RWPE1 (cell line): ENCODE measurements around the gene CHRNA9.

ENCODE experiments used
- CTCF ChIA-PET: fragments of 350-600 bp; sonication (Branson Sonifier 250); formaldehyde crosslinking; extraction: SDS; loops from one replicate; lab custom pipeline; 2021; lab: Yijun Ruan, JAX
- POLR2A ChIA-PET: fragments of 400-600 bp; formaldehyde crosslinking; extraction: SDS; loops from one replicate; lab custom pipeline; 2020; ENCODE audit warnings: antibody characterized with exemption; ENCODE audit not compliant: low non-redundant PET; lab: Yijun Ruan, JAX
- DNase-seq: peaks from one replicate; pipeline ENCODE4 v3.0.0; 2012; ENCODE audit warnings: low spot score
- H3K27ac ChIP-seq: fragments of 450-650 bp; 2 replicates; pipeline ENCODE4 v1.5.1; 2017
- TF ChIP-seq, protein P1 (sequence below): fragments of 450-650 bp; conservative IDR thresholded peaks from 2 replicates; pipeline ENCODE4 v1.5.1; 2017; ENCODE audit warnings: low read depth, mild to moderate bottlenecking

CHRNA9 gene

DNA sequence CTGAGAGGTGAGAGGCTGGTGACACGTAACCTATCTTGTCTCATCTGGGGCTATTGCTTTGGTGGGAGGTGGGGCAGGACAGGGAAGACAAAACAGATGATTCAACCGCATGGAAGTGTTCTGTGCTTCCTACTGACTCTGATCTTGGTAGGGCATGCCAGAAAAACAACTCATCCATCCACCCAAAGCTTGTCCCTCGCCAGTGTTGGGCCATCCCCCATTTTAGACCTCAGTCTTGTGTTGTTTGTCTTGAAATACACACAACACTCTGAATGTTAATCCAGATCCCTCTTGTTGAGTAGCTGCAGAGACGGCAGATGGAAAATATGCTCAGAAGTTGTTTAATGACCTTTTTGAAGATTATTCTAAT, 377 bp downstream of the CHRNA9 start:
- TF ChIP-seq, protein P1, sequence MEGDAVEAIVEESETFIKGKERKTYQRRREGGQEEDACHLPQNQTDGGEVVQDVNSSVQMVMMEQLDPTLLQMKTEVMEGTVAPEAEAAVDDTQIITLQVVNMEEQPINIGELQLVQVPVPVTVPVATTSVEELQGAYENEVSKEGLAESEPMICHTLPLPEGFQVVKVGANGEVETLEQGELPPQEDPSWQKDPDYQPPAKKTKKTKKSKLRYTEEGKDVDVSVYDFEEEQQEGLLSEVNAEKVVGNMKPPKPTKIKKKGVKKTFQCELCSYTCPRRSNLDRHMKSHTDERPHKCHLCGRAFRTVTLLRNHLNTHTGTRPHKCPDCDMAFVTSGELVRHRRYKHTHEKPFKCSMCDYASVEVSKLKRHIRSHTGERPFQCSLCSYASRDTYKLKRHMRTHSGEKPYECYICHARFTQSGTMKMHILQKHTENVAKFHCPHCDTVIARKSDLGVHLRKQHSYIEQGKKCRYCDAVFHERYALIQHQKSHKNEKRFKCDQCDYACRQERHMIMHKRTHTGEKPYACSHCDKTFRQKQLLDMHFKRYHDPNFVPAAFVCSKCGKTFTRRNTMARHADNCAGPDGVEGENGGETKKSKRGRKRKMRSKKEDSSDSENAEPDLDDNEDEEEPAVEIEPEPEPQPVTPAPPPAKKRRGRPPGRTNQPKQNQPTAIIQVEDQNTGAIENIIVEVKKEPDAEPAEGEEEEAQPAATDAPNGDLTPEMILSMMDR: no peak
- H3K27ac ChIP-seq: peak overlapping the region; percentile 26; the same call in 1 of the 2 replicates
- ChIA-PET POLR2A (no interaction called here), CTCF (no interaction called here)
- no peak for DNase-seq

DNA sequence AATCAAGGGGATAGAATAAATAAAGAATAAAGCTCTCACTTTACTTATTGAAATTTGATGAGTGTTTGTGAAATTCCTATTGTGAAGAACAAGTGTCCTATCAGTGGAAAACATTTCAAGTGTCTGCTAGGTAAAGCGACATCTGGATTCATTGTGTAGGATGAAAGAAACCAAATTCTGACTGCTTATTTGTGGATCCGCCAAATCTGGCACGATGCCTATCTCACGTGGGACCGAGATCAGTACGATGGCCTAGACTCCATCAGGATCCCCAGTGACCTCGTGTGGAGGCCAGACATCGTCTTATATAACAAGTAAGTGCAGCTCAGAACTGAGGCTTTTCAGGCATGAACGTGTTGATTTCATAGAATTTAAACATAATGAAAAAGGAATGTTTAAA, 1.9 kb downstream of the CHRNA9 start:
- ChIA-PET POLR2A (no interaction called here), CTCF (interaction anchor here (0.6 kb wide), 3 partner anchors 23 to 1299 kb away, joined by 3 read pairs; no protein-coding TSS in a partner anchor)
- TF ChIP-seq, protein P1: no peak
- DNase-seq: no peak
- no peak overlapping the region for H3K27ac ChIP-seq

DNA sequence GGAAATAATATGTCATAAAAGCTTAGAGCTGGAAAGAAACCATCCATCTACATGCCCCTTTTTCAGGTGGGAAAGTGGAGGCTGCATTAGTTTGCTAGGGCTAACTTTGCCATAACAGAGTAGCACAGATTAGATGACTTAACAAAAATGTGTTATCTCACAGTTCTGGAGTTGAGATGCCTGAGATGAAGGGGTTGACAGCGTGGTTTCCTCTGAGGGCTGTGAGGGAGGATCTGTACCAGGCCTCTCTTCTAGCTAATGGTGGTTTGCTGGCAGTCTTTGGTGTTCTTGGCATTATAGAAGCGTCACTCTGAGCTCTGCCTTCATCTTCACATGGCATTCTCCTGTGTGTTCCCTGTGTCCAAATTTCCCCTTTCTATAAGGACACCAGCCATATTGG, 2.4 kb downstream of the CHRNA9 start:
- H3K27ac ChIP-seq: no peak overlapping the region
- CTCF ChIA-PET: interaction anchor here (0.6 kb wide), 1 partner anchor 36 kb away, joined by 3 read pairs; no protein-coding TSS in a partner anchor
- no peak for DNase-seq
- TF ChIP-seq, protein P1: no peak
- POLR2A ChIA-PET: no interaction called here

DNA sequence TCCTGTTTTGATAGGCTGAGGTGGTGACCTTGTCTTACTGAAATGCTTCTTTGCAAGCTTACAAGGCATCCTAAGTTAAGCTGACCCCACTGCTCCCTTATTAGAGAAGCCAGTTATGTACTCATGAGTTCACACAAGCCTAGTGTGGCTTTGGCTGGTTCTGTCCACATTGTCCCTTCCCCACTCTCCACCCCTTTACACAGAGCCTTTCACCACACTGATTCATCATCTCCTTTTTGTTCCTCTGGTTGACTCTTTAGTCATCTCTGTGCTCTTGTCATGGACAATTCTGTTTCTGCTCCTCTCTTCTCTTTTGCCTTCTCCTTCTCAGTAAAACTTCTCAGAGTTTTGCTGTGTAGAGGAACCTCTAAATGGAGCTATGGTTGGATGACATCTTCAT, 4.9 kb downstream of the CHRNA9 start:
- CTCF ChIA-PET: no interaction called here
- H3K27ac ChIP-seq: no peak overlapping the region
- DNase-seq: no peak
- TF ChIP-seq, protein P1: no peak
- POLR2A ChIA-PET: no interaction called here

DNA sequence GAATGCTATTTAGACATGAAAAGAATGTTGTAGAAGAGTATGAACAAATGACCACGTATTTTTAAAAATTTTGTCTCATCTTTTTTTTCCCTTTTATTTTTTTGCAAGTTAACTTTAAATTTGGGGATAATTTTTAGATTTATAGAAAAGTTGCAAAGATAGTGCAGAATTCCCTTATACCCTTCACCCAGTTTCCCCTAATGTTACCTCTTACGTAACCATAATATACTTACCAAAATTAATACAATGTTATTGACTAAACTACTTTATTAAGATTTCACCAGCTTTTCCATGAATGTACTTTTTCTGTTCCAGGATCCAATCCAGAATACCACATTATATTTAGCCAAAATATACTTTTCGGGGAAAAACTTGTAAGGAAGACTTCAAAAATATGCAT, 12.3 kb downstream of the CHRNA9 start:
- TF ChIP-seq, protein P1: no peak
- ChIA-PET POLR2A (no interaction called here), CTCF (interaction anchor here (0.6 kb wide), 1 partner anchor 120 kb away, joined by 4 read pairs; no protein-coding TSS in a partner anchor)
- H3K27ac ChIP-seq: no peak overlapping the region
- no peak for DNase-seq

DNA sequence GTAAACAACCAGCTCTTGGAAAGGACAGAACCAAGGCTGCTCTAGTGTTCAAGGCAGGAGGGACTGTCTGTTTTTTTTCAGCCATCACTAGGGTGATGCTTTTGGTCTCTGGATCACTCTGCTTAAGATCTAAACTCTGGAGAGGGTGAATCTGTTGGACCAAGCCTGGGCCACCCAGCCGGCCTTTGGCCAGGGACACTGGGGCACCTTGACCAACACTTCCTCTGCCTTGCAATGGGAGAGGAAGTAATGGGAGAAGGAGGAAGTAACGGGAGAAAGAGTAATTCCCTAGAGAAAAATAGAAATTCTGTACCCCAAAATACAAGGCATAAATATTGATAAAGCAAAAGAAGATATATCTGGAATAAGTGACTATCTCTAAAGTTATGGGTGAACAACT, 12.9 kb downstream of the CHRNA9 start:
- CTCF ChIA-PET: no interaction called here

More for the DNA sequence above, 12.9 kb downstream of the CHRNA9 start:
- no peak overlapping the region for H3K27ac ChIP-seq
- POLR2A ChIA-PET: no interaction called here
- TF ChIP-seq, protein P1: no peak
- no peak for DNase-seq
